A549 (cell line): ENCODE results near the gene SRRM1. TPM values are rescaled to one million over a fixed set of nuclear protein-coding genes. Genes with fewer than 3 reads are reported as not detected.

ENCODE experiments used
- ATAC-seq, 2 experiments: fragments of 200-7000 bp in 1 of 2; fragments of >200 bp in 1 of 2; cut with Nextera tagmentation in 1 of 2; cut with Tn5 transposase in 1 of 2; 3 replicates each; pipeline versions ENCODE4 v1.8.0 to v1.9.1; 2018 to 2020; ENCODE audit warnings: mild to moderate bottlenecking in 1 of 2, moderate library complexity in 1 of 2
- CTCF ChIA-PET: fragments of 300-600 bp; sonication (Branson Sonifier 250); formaldehyde crosslinking; extraction: SDS; loops from one replicate; lab custom pipeline; 2021; ENCODE audit warnings: antibody characterized with exemption, inconsistent platforms; lab: Yijun Ruan, JAX
- POLR2A ChIA-PET: fragments of 350-600 bp; formaldehyde crosslinking; extraction: SDS; loops from one replicate; lab custom pipeline; 2021; ENCODE audit warnings: antibody characterized with exemption, inconsistent platforms; lab: Yijun Ruan, JAX
- DNase-seq, 2 experiments: peaks; one replicate each; pipeline versions ENCODE4 v3.0.0 to v3.0.0-alpha.2; 2011 to 2016; ENCODE audit warnings: low read depth in 1 of 2, low spot score in 1 of 2
- FAIRE-seq: peaks from 2 replicates; lab custom pipeline; 2011; peaks lifted over from hg19 to GRCh38; lab: Jason Lieb, UNC
- H3K27ac ChIP-seq, 2 experiments: fragments of >200 bp; sonication (Bioruptor Twin); formaldehyde crosslinking; 3 replicates each; pipeline ENCODE4 v1.5.1; 2016 to 2017
- H3K4me1 ChIP-seq: fragments of >200 bp; sonication (Bioruptor Twin); formaldehyde crosslinking; 3 replicates; pipeline ENCODE4 v1.6.1; 2016
- H3K4me2 ChIP-seq: fragments of >200 bp; sonication (Bioruptor Twin); formaldehyde crosslinking; 3 replicates; pipeline ENCODE4 v1.6.1; 2016
- H3K4me3 ChIP-seq: fragments of >200 bp; sonication (Bioruptor Twin); formaldehyde crosslinking; 3 replicates; pipeline ENCODE4 v1.5.1; 2016
- H3K9me3 ChIP-seq: fragments of >200 bp; sonication (Bioruptor Twin); formaldehyde crosslinking; 3 replicates; pipeline ENCODE4 v1.6.1; 2016
- ATOH8 ChIP-seq: fragments of 250-450 bp; sonication (Bioruptor Pico); IDR thresholded peaks from 2 replicates; pipeline ENCODE4 v1.5.0; 2020; ENCODE audit warnings: low read depth, mild to moderate bottlenecking, moderate library complexity
- BCL3 ChIP-seq: fragments of >200 bp; sonication (Bioruptor Twin); formaldehyde crosslinking; IDR thresholded peaks from 3 replicates; pipeline ENCODE4 v1.6.1; 2016
- CHD2 ChIP-seq: fragments of 150-350 bp; IDR thresholded peaks from 2 replicates; pipeline ENCODE4 v1.6.1; 2014; ENCODE audit warnings: low read length; ENCODE audit not compliant: partially characterized antibody
- CHD4 ChIP-seq: fragments of 200-600 bp; sonication (generic); IDR thresholded peaks from 2 replicates; pipeline ENCODE4 v1.6.1; 2016; ENCODE audit warnings: antibody characterized with exemption, mild to moderate bottlenecking, borderline replicate concordance
- EHF ChIP-seq: fragments of 250-450 bp; sonication (Bioruptor Pico); IDR thresholded peaks from 2 replicates; pipeline ENCODE4 v1.5.0; 2020; ENCODE audit warnings: mild to moderate bottlenecking
- EHMT2 ChIP-seq: fragments of 200-600 bp; sonication (generic); IDR thresholded peaks from 2 replicates; pipeline ENCODE4 v1.6.1; 2016; ENCODE audit warnings: antibody characterized with exemption, low read depth, mild to moderate bottlenecking, moderate library complexity
- ESRRA ChIP-seq: fragments of 150-350 bp; IDR thresholded peaks from 2 replicates; pipeline ENCODE4 v1.6.1; 2014; ENCODE audit warnings: mild to moderate bottlenecking, low read length, borderline replicate concordance
- FOSL2 ChIP-seq, 2 experiments: fragments of 450-650 bp in 1 of 2; fragments of >200 bp in 1 of 2; sonication (Bioruptor Twin) in 1 of 2; formaldehyde crosslinking; IDR thresholded peaks; 2 replicates each; pipeline versions ENCODE4 v1.5.0 to v1.6.1; 2016 to 2020; ENCODE audit warnings: mild to moderate bottlenecking in 1 of 2, moderate library complexity in 1 of 2
- HOXA7 ChIP-seq: fragments of 250-450 bp; sonication (Bioruptor Pico); IDR thresholded peaks from 2 replicates; pipeline ENCODE4 v1.5.0; 2020; ENCODE audit warnings: mild to moderate bottlenecking, moderate library complexity
- HOXB5 ChIP-seq: fragments of 250-450 bp; sonication (Bioruptor Pico); IDR thresholded peaks from 2 replicates; pipeline ENCODE4 v1.5.0; 2020; ENCODE audit warnings: mild to moderate bottlenecking, moderate library complexity
- JUNB ChIP-seq: fragments of >200 bp; sonication (Bioruptor Twin); formaldehyde crosslinking; IDR thresholded peaks from 2 replicates; pipeline ENCODE4 v1.6.1; 2016
- KDM1A ChIP-seq: fragments of 200-600 bp; sonication (generic); IDR thresholded peaks from 2 replicates; pipeline ENCODE4 v1.6.1; 2016; ENCODE audit warnings: low read depth, mild to moderate bottlenecking
- KDM5A ChIP-seq: fragments of 200-600 bp; sonication (generic); IDR thresholded peaks from 2 replicates; pipeline ENCODE4 v1.6.1; 2016; ENCODE audit warnings: antibody characterized with exemption, mild to moderate bottlenecking
- MAX ChIP-seq: IDR thresholded peaks from 2 replicates; pipeline ENCODE4 v1.6.1; 2012
- MAZ ChIP-seq: fragments of 150-350 bp; IDR thresholded peaks from 2 replicates; pipeline ENCODE4 v1.6.1; 2014; ENCODE audit warnings: antibody characterized with exemption, low read depth, low read length, borderline replicate concordance
- PBX3 ChIP-seq: IDR thresholded peaks from 2 replicates; pipeline ENCODE4 v1.6.1; 2012
- RARB ChIP-seq: fragments of 250-450 bp; sonication (Bioruptor Pico); IDR thresholded peaks from 2 replicates; pipeline ENCODE4 v1.8.0; 2021; ENCODE audit warnings: mild to moderate bottlenecking, moderate library complexity
- RFX5 ChIP-seq: fragments of 450-650 bp; IDR thresholded peaks from 2 replicates; pipeline ENCODE4 v1.7.1; 2014; ENCODE audit warnings: antibody characterized with exemption, mild to moderate bottlenecking, moderate library complexity
- TFCP2L1 ChIP-seq: fragments of 250-450 bp; sonication (Bioruptor Pico); IDR thresholded peaks from 2 replicates; pipeline ENCODE4 v1.5.0; 2021; ENCODE audit warnings: mild to moderate bottlenecking
- ZC3H11A ChIP-seq: fragments of 450-650 bp; IDR thresholded peaks from 2 replicates; pipeline ENCODE4 v1.6.1; 2014; ENCODE audit warnings: antibody characterized with exemption, mild to moderate bottlenecking
- ZFP36 ChIP-seq: fragments of 450-650 bp; IDR thresholded peaks from 2 replicates; pipeline ENCODE4 v1.6.1; 2014; ENCODE audit warnings: borderline replicate concordance; ENCODE audit not compliant: partially characterized antibody
- WGBS: methylation state at CpG from one replicate; pipeline ENCODE4 v1.1.6; 2017; ENCODE audit errors: missing lambda C conversion rate; 5-methylcytosine and 5-hydroxymethylcytosine counted together
- polyA plus RNA-seq, 4 experiments: library from polyadenylated mRNA; depleted of rRNA in 3 of 4; stranded (reverse); fragments of >200 nt; fragmentation: RNase III in 1 of 4; extraction: RNeasy Plus Mini Kit Qiagen cat#74134 plus additional on column Dnase treatment in 1 of 4; gene quantifications; 2 replicates in 3 of 4; 3 replicates in 1 of 4; pipeline ENCODE4 v1.2.3, GENCODE V29; 2011 to 2017

SRRM1 gene
- polyA plus RNA-seq, 2 of the 4 experiments (the other 2 are of a cell fraction): 59.6 to 72.5 TPM

- ATAC-seq: no peak
- no peak for TF ChIP-seq ATOH8
- no peak for TF ChIP-seq CHD2
- TF ChIP-seq KDM1A: no peak
- TF ChIP-seq RFX5: no peak
- no peak for TF ChIP-seq ESRRA
- no peak for TF ChIP-seq BCL3
- TF ChIP-seq, all 56 proteins: peak for 0
- Histone ChIP-seq H3K9me3 (no peaks in the 10 kb centered on the region), H3K4me3 (no peak overlapping the region), H3K27ac (no peak overlapping the region), H3K4me2 (no peak overlapping the region), H3K4me1 (peaks cover 13% of the 10 kb centered on the region)
- FAIRE-seq (no peak), DNase-seq (no peak)
- ChIA-PET POLR2A (no interaction called here), CTCF (interaction anchor here (2.8 kb wide), 1 partner anchor 23 kb away, joined by 8 read pairs; no protein-coding TSS in a partner anchor)
- WGBS: 86% methylated on average over 4 of the region's 4 CpGs
These were observed 68.2 kb downstream of the SRRM1 start for GRCh38 chr1:24711329-24711728.

- peak overlapping the region in 1 of 2 experiments; percentile 66; a peak in 2 of 6 replicates for H3K27ac ChIP-seq
- ATAC-seq: peak in 1 of 2 experiments; percentile 61; a peak in 3 of 6 replicates
- no peak for TF ChIP-seq EHMT2
- TF ChIP-seq MAX: 0 out of 2 replicates have a peak, but pooled peaks have one; percentile 15
- no peak for TF ChIP-seq FOSL2 (IDR thresholded peaks at IDR 0.05)
- TF ChIP-seq FOSL2 (CRISPR knock-in tag; IDR thresholded peaks at IDR 0.05): peak; percentile 34
- TF ChIP-seq ATOH8: no peak
- TF ChIP-seq HOXB5: no peak
- TF ChIP-seq KDM5A: no peak
- no peak for TF ChIP-seq ZFP36
- no peak for TF ChIP-seq RARB (CRISPR knock-in tag)
- FAIRE-seq: no peak
- WGBS: 67% methylated on average over 4 of the region's 4 CpGs
- ChIA-PET CTCF (interaction anchor here (1.4 kb wide), 1 partner anchor 25 kb away, joined by 3 read pairs; no protein-coding TSS in a partner anchor), POLR2A (no interaction called here)
- H3K4me1 ChIP-seq: peaks cover 10% of the 10 kb centered on the region
- DNase-seq: no peak
- H3K4me3 ChIP-seq: no peak overlapping the region
- no peaks in the 10 kb centered on the region for H3K9me3 ChIP-seq
- 0 out of 3 replicates have a peak overlapping the region, but pooled peaks have one; percentile 20 for H3K4me2 ChIP-seq
These were observed 70.1 kb downstream of the SRRM1 start for GRCh38 chr1:24713176-24713575.

GRCh38 chr1:24713736-24714135 is 70.6 kb downstream of the SRRM1 start:
- Histone ChIP-seq H3K9me3 (no peaks in the 10 kb centered on the region), H3K4me1 (peaks cover 10% of the 10 kb centered on the region), H3K4me3 (no peak overlapping the region), H3K27ac (peak overlapping the region in 1 of 2 experiments; percentile 66; a peak in 2 of 6 replicates), H3K4me2 (no peak overlapping the region)
- DNase-seq: no peak
- WGBS: 85% methylated on average over 5 of the region's 5 CpGs
- no peak for FAIRE-seq
- no peak for TF ChIP-seq MAZ
- TF ChIP-seq JUNB: no peak
- TF ChIP-seq HOXA7 (CRISPR knock-in tag): no peak
- TF ChIP-seq CHD4: no peak
- no peak for TF ChIP-seq EHMT2
- no peak for TF ChIP-seq RARB (CRISPR knock-in tag)
- TF ChIP-seq EHF (CRISPR knock-in tag): no peak
- TF ChIP-seq PBX3: no peak
- TF ChIP-seq TFCP2L1 (CRISPR knock-in tag): no peak
- no peak for TF ChIP-seq ZC3H11A
- ChIA-PET CTCF (interaction anchor here (1.1 to 1.4 kb wide), 2 partner anchors 25 to 117 kb away, joined by 3 to 5 read pairs; no protein-coding TSS in a partner anchor), POLR2A (interaction anchor here (1.0 kb wide), 1 partner anchor 8 kb away, joined by 3 read pairs; no protein-coding TSS in a partner anchor)
- ATAC-seq: no peak; a peak in 1 of 6 replicates
